Posterior vena cava (tissue), 2 donors: ENCODE results near the gene KCTD6. TPM values are rescaled to one million over a fixed set of nuclear protein-coding genes. Genes with fewer than 3 reads are reported as not detected.
"Not testable (repeated sequence)": the region's sequence is repeated elsewhere in the genome, so short reads cannot be mapped to it uniquely, and the experiment has no call there.

Source experiments
- DNase-seq: peaks from one replicate; pipeline ENCODE4 v3.0.0-alpha.2; 2020; ENCODE audit warnings: low spot score
- intact Hi-C, 2 donors: fragments of 100-400 bp; cut with DNase I; formaldehyde crosslinking; loops; one replicate each; pipeline versions ENCODE4 v1.14.1 to v1.14.2; 2022 to 2023
- total RNA-seq, 2 donors: library from RNA; stranded (reverse); fragmentation: NEBNext Ultra II Directional; extraction: Animal tissue kit (Norgen Biotek cat#: 25700); gene quantifications; one replicate each; pipeline ENCODE4 v1.2.1, GENCODE V29; 2021
- donor health status: DM: yes; HTN: yes; CAD: no.
- donor health status: DM: yes; HTN: yes; CAD: no.

The KCTD6 gene
- total RNA-seq, 2 donors from 2014 or later, result 7.5 to 10.6 TPM

DNA sequence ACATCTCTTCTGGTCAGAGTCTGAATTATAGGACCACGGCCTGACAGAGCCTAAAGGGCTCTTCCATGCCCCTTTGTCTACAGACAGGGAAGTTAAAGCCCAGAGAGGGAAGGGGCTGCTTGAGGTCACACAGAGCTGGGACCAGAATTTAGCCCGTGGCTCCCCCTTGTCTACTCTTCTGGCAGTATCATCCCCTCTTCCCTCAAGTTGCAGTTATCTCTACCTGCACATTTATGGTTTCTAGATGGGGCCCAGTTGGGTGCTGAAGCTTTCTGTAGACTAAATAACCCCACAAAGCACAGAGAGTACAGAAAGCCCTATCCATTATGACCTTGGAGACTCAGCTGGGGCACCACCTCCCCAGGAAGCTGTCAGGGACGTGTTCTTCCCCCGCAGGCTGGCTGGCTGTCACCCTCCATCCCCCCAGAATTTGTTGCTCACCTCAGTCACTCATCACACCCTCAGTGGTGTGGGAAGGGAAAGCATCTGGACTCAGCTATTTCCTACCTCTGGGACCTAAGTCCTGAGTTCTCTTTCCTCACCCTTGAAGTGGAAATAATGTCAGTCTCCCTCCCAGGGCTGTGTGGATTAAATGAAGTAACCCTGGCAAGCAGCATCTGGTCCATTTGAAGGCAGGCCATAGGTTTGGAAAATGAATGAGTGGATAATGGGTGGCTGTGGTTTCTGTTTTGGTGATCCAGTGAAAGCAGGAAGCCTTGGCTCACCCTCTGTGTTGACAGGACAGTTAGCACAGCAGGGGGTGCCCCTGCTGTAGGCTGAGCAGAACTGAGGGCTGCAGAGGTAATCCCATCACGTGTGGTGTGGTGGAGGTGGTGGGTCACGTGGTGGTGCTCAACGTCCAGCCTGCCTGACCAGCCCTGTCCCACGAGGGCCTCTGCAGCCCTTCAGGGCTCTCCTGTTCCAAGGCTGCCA is 28.8 kb downstream of the KCTD6 start:
- intact Hi-C loops, result loop anchor here in 1 of 2 donors (10.0 kb wide), 1 partner anchor 96 kb away; no protein-coding TSS in a partner anchor
- no peak for DNase-seq

DNA sequence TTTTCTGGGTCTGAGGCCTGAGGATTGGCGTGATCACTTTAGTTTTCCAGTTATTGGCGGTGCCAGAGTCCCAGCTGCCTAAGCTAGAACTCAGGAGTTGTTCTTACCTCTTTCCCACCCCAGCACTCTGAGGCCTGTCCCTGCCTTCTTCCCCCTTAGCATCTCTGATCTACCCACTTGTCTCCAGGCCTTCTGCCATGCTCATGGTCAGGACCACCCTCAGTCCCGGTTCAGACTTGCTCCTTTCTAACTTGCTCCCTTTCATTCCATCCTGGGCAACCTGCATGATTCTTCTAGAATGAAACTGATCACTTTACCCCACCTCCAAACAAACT is 29.4 kb downstream of the KCTD6 start:
- DNase-seq, result no peak
- intact Hi-C loops, result loop anchor here in 1 of 2 donors (10.0 kb wide), 1 partner anchor 97 kb away; no protein-coding TSS in a partner anchor

DNA sequence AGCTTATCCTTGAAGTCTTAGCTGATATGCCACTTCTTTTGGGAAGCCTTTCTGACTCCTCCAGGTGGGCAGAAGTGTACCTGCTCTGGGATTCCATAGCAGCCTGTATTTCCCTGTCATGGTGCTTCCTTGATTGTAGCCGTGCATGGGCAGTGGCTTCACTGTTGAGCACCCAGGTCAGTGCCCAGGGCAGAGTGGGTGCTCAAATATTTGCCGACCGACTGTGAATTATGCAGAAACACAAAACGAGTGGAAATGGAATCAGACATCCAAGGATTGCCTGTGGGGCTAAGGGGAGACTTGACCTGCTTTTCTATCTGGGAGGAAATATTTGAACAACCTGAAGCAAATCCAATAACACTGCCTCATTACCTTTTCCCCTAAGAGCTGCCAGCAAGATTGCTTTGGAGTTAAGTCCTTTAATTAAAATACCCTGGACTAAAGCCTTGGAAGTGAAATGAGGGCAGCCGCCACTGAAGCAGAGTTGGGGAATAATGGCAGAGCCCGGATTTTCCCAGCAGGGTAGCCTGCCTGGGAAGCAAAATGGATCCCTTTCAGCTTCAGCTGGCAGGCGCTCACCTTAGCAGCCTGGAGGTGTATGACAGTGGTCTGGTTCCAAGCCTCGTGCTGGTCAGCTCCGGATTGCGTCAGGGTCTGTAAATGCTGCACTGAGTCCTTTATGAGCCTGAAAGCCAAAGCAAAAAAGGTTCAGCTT is 30.2 kb downstream of the KCTD6 start:
- DNase-seq, result no peak
- intact Hi-C loops, result loop anchor here in 1 of 2 donors (10.0 kb wide), 1 partner anchor 97 kb away; no protein-coding TSS in a partner anchor

DNA sequence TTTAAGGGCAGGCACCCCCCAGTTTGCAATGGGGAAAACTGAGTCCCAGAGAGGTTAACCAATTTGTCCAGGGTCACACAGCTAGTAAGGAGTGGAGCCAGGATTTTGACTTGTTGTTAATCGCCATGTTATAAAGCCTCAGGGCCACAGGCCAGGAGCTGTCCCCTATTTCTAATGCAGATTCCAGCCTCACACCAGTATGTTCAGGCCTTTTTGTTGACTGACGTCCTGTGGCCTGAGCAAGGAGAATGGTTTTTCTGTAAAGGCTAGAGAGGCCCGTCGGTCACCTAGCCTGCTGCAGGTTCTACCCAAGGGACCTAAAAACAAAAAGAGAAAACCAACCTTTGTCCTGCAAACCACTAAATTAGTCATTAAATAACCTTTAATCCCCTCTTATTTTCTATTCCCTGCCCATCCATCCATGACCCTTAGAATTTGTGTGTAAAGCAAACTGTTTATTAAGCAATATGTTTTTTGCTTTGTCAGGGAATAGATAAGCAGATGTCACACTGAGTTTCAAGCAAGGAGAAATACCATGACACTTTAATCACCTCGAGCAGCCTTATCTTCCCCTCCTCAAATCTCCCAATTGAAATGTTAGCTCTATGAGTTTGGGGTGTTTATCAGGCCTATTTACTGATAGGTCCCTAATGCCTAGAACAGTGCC is 31.0 kb downstream of the KCTD6 start:
- intact Hi-C loops, result loop anchor here in 1 of 2 donors (10.0 kb wide), 1 partner anchor 98 kb away; no protein-coding TSS in a partner anchor
- DNase-seq, result no peak

DNA sequence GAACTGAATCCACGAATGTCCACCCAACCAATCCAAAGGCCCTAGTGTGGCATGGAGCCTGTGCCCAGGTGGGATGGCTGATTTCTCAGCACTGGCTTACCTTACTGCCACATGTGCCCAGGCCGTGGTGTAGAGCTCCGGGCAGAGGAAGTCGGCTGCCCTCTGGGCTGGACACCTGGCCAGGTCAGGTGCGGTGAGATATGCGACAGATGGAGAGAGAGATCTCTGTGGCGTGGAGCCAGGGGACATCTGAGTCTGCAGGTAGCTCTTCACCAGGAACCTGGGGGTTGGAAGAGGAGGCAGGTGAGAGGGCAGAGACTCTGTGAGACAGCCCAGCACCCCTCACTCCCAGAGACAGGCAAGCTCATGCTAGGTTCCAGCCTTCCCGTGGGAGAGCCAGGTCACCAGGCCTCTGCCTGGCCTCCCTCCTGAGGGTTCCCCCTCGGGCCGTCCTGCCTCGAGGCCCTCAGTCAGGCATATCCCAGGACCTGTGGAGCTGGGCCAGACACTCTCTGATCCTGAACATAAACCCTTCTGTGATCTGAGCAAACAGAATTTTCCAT is 32.5 kb downstream of the KCTD6 start:
- intact Hi-C loops, result loop anchor here in 1 of 2 donors (10.0 kb wide), 1 partner anchor 100 kb away; no protein-coding TSS in a partner anchor
- no peak for DNase-seq

DNA sequence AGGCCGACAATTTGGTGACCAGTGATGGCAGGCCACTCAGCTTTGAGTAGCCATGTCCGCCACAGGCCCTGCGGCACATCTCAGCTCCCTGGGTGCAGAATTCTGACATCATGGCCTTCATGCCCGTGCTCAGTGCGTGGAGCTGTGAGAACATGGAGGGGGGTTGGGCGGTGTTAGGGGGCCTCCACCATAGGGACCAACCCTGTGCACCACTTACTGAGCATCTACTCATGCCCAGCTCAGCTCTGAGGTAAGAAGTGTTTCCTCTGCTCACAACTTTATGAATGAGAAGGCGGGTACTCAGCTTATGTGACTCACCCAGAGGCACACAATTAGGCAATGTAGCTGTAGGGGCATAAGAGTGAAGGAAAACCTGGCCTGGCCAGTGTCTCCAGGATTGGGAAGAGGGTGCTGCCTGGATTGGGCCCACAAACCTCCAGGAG is 34.6 kb downstream of the KCTD6 start:
- DNase-seq, result no peak
- intact Hi-C loops, result loop anchor here in 1 of 2 donors (10.0 kb wide), 1 partner anchor 102 kb away; no protein-coding TSS in a partner anchor

DNA sequence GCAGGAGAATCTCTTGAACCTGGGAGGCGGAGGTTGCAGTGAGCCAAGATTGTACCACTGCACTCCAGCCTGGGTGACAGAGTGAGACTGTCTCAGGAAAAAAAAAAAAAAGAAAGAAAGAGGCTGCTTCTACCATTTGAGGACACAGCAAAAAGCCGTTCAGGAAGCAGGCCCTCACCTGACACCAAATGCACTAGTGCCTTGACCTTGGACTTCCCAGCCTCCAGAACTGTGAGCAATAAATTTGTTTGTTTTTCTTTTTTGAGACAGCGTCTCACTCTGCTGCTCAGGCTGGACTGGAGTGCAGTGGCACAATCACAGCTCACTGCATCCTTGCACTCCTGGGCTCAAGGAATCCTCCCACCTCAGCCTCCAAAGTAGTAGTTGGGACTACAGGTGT is 35.5 kb downstream of the KCTD6 start:
- DNase-seq, result not testable (repeated sequence)
- intact Hi-C loops, result loop anchor here in 1 of 2 donors (10.0 kb wide), 1 partner anchor 103 kb away; no protein-coding TSS in a partner anchor

DNA sequence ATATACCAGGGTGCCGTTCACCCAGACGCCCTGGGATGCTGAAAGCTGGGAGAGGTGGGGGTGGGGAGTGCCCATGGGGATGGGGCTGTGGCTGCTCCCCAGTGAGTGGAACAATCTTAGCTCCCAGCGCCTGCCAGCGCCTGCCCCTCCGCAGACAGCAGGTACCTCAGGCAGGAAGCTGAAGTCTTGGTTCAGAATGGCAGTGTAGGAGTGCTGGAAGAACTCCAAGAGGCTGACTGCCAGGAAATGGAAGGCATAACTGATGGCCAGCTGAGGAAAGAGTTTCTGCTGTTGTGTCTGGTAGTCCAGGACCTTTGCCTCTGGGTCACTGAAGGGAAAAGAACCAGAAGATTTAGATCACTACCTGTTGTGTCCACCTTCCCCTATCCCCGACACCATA is 36.7 kb downstream of the KCTD6 start:
- intact Hi-C loops, result loop anchor here in 1 of 2 donors (10.0 kb wide), 1 partner anchor 104 kb away; no protein-coding TSS in a partner anchor
- DNase-seq, result no peak

DNA sequence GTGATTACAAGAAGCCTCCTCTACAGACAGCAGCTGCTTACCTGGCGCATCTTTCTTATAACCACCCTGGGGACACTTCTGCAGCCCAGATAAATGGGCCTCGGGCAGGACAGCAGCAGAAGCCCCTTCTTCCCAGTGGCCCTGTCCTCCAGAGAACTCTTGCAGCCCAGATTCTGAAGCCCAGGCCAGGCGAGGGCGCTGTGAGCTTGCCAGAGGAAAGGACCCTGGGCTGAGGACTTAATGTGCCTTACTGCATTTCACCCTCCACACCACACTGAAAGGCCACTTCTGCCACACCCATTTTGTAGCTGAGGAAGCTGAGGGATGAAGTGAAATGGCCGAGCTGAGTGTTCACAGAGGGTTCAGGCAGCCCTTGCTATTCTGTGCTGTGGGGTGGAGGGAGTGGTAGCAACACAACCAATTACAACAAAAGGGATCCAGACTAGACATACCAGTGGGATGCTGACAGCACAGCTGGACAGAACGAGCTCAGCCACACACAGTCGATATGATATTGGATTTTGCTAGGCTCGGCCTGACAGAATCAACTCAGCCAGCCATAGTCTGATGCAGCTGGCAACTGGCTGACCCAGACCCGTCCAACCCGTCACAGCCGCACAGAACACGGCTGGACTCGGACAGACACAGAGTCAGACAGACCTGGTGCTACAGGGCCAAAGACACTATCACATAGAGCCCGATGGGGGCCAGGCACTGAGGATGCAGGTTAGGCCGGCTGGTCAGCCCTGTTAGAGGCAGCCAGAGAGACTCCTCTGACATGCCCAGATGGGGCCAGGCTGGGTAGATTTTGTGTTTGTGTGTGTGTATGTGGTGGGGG is 37.8 kb downstream of the KCTD6 start:
- intact Hi-C loops, result loop anchor here (5.0 to 10.0 kb wide), 3 partner anchors 37 to 195 kb away; partner anchors contain the start of genes PXK (in 2 of the 2) and KCTD6 (in 1 of the 2)
- no peak for DNase-seq

DNA sequence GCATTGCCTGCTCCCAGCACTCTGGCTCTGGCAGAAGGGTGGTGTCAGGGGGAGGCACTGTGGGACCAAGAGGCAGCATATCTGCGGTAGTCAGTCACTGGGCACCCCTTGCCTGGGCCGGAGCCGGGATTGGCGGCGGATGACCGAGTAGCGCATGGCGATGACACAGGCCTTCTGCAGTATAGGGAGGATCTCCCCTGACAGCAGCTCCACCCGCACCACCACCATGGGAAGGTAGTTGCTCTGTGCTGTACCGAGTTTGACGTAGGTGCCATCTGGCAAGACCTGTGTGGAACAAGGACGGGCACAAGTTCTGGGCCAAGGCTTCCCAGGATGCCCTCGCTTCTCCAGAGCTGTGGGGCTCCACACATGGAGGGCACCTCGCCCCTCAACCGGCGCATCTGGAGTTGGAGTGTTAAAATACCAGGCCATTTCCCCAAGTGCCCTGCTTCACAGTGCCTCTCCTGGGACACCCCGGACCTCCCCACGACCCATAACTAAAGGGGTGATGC is 38.5 kb downstream of the KCTD6 start:
- DNase-seq, result no peak
- intact Hi-C loops, result loop anchor here (5.0 to 10.0 kb wide), 2 partner anchors 38 to 196 kb away; partner anchors contain the start of genes PXK (in 2 of the 2) and KCTD6 (in 1 of the 2)

DNA sequence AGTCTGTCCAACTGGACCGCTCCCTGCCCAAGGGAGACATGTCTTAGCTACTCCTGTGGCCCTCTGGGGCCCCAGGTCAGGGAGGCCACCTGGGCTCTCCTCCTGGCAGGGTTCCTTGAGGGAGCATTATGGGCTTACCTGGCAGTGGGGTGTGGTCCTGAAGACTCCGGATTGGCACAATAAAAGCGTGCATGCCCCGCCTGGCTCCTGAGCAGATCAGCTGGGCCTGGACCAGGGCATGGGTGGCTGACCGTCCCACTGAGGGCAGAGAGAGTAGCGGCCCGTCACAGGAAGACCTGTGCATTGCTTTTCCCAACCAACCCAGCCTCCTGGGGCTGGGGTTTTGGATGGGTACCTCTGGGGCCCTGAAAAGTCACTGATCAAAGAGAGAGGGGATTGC is 39.7 kb downstream of the KCTD6 start:
- intact Hi-C loops, result loop anchor here (5.0 to 10.0 kb wide), 2 partner anchors 39 to 197 kb away; partner anchors contain the start of genes PXK (in 2 of the 2) and KCTD6 (in 1 of the 2)
- DNase-seq, result no peak

DNA sequence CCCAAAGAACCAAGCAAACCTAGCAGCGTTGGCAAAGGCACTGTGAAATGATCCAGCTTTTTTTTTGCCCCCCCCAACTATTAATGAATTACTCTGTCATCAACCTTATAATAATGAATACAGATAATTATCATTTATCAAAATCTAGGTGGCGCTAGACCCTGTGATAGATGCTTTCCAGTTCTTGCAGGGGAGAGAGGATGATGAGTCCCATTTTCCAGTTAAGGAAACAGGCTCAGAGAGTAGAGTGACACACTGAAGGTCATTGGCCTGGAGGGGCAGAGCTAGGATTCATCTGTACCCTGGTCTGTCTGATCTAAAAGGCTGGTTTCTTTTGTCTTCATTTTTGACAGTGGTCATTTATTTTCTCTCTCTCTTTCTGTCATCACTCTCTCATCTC is 40.1 kb downstream of the KCTD6 start:
- intact Hi-C loops, result loop anchor here (5.0 to 10.0 kb wide), 2 partner anchors 40 to 197 kb away; partner anchors contain the start of genes PXK (in 2 of the 2) and KCTD6 (in 1 of the 2)

DNA sequence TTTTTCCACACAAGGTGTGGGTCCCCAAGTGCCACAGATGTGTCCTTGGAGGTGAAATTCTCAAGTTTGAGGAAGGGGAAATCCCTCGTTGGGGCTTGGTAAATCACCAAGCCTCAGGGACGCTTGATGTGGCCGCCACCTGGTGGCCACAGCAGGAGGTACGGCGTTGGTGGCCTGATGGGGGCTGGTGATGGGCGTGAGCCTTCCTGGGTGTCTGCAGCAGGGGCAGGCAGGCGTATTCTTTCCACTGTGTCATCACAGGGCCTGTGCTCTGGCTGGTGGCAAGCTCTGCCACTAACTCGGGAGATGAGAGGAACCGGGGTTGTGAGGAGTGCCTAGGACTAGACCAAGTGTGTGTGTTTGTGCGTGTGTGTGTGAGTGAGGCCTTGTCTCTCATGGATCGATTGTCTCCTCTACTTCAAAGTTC is 40.9 kb downstream of the KCTD6 start:
- DNase-seq, result peak; percentile 93
- intact Hi-C loops, result loop anchor here (5.0 to 10.0 kb wide), 2 partner anchors 41 to 198 kb away; partner anchors contain the start of genes PXK (in 2 of the 2) and KCTD6 (in 1 of the 2)

More for the DNA sequence above, 40.1 kb downstream of the KCTD6 start:
- DNase-seq, result no peak

DNA sequence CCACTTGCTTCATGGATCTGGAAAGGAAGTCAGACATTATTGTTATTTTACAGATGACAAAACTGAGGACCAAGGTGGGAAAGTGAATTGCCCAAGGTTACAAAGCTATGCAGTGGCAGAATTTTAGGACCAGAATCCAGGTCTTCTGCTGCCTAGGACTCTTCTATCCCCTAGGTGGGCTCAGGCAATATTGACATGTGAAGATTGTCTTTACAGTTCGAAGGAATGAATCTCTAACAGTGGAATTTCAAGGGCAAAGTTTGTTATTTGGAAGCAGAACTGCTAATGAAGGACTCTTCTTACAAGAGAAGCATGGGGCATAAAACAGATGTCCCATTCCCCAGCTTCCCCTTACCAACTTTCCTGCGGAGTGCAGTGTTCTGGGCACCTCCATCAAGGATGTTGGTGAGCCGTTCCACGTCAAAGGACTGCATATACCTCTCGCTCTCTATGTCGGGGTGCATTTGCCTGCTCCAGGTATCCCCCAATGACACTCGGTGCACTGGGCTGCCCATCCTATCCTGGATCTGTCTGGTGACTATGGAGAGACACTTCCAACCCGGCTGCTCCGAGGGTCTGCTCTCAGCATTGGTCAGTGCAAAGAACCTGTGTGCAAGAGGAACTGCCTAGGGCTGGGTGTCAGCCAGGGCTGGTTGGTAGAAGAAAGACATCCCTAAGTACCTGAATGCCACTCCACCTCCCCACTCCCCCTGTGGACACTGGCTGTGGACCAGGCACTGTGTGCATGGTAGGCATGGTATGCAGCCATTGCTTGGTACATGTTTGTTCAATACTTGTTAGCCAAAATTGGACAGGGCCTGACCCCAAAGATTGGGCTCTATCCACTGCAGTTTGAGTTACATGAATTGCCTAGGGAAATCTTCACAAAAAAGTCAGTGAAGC is 42.9 kb downstream of the KCTD6 start:
- intact Hi-C loops, result loop anchor here (5.0 to 10.0 kb wide), 2 partner anchors 43 to 200 kb away; partner anchors contain the start of genes PXK (in 2 of the 2) and KCTD6 (in 1 of the 2)
- no peak for DNase-seq

DNA sequence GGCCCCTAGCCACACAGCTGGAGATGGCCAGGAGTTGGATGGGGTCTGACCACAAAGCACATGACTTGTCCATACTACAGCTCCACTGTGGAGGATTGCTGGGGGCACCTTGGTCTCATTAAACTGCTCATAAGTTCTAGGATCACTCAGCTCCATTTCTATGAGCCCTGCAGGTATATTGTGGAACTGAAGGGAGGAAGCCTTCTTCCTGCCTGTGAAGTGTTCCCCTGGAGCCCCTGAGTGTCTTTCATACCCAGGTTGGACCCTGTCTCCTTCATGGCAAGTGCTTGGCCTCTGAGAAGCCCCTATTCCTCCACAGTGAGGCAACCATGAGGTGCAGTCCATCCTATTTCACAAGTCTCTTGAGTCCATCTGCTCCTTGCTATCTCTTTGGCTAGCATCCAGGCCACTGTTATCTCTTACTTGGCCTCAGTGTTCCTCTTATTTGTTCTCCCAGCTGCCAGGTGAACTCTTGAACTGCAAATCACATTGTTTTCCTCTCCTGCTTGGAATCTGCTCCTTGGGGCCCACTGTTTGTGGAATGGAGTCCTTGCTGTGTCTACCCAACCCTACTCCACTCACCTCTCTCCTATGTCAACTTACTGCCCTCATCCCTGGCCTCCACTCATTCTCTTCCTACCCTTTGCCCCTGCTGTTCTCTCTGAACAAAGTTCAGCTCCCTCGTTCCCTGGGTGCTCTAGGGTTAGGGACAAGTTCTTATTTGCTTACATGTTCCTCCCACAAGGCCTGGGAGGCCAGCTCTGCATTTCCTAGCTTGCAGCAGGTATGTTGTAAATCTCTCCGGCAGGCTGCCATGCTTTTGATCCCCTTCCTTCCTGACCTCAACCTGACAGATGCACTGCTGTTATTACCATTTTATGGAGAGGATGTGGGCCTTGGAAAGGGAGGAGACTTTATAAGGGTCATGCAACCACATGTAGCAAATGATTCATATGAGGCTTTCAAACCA is 43.9 kb downstream of the KCTD6 start:
- intact Hi-C loops, result loop anchor here (10.0 kb wide), 1 partner anchor 201 kb away; the partner anchor contains the start of gene PXK (in 2 of the 2)
- DNase-seq, result no peak
